Natural killer cell treated with Interleukin-12 subunit alpha and Interleukin-12 subunit beta and Interleukin-15 and Interleukin-18, amount 100 ng/mL, for 72 hours (primary cell): ENCODE measurements around the gene TMEM154. TPM values are rescaled to one million over a fixed set of nuclear protein-coding genes. Genes with fewer than 3 reads are reported as not detected.
"Not testable (repeated sequence)": the region's sequence is repeated elsewhere in the genome, so short reads cannot be mapped to it uniquely, and the experiment has no call there.

Experiments used
- ATAC-seq, 2 donors: fragments of 150-1000 bp; cut with Tn5 transposase in 1 of 2; sonication (Bioruptor Pico), chemical (Tn5 transposase) in 1 of 2; 2 replicates each; pipeline ENCODE4 v1.10.0; 2021
- DNase-seq: peaks from one replicate; pipeline ENCODE4 v3.0.0; 2022; ENCODE audit warnings: low spot score
- H3K27ac Mint-ChIP-seq, 2 donors: 1 replicate in 1 of 2; 2 replicates in 1 of 2; pipeline ENCODE4 v1.8.0; 2022; ENCODE audit warnings: mixed read lengths in 2 of 2, mild to moderate bottlenecking in 1 of 2, moderate library complexity in 1 of 2
- H3K27me3 Mint-ChIP-seq, 2 donors: 1 replicate in 1 of 2; 2 replicates in 1 of 2; pipeline ENCODE4 v1.8.0; 2022; ENCODE audit warnings: mixed read lengths in 2 of 2
- H3K36me3 Mint-ChIP-seq: one replicate; pipeline ENCODE4 v1.8.0; 2022; ENCODE audit warnings: mixed read lengths
- H3K4me1 Mint-ChIP-seq, 2 donors: 1 replicate in 1 of 2; 2 replicates in 1 of 2; pipeline ENCODE4 v1.8.0; 2022; ENCODE audit warnings: low read depth in 2 of 2, mixed read lengths in 2 of 2, mild to moderate bottlenecking in 1 of 2
- H3K4me3 Mint-ChIP-seq: one replicate; pipeline ENCODE4 v1.8.0; 2022; ENCODE audit warnings: mixed read lengths
- H3K9me3 Mint-ChIP-seq: 2 replicates; pipeline ENCODE4 v1.8.0; 2022; ENCODE audit warnings: mixed read lengths
- total RNA-seq, 2 donors: library from RNA; stranded (reverse); gene quantifications; one replicate each; pipeline ENCODE4 v1.2.3, GENCODE V29; 2022

TMEM154 gene
- total RNA-seq, 2 donors from 2014 or later = 14.9 to 23.2 TPM

GRCh38 chr4:152668338-152668964 lies 11.3 kb downstream of the TMEM154 start:
- Mint-ChIP-seq H3K36me3 (no peaks in the 10 kb centered on the region), H3K27me3 (no peaks in the 10 kb centered on the region), H3K9me3 (no peaks in the 10 kb centered on the region), H3K27ac (no peak overlapping the region), H3K4me1 (peaks cover 6 to 7% of the 10 kb centered on the region in 2 donors), H3K4me3 (no peak overlapping the region)
- DNase-seq (no peak), ATAC-seq (no peak)

DNA sequence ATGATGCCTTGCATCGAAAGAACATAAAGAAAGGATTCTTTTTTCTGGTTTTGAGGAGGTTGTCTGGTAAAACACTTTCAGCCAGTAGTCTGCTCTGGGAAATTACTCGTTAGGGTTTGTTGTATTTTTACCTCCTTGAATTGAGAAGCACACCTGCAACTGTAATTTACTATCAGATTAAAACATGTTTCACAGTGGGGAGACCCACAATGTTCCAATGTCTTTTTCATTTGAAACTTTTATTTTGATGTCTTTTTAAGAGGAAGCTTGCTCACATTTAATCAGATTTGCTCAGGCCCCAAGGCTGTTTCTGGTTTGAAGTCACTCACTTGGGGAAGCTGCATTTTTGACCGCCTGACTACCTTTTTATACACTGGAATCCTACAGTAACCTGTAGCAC lies 12.0 kb downstream of the TMEM154 start:
- Mint-ChIP-seq H3K9me3 (no peaks in the 10 kb centered on the region), H3K4me3 (no peak overlapping the region), H3K36me3 (no peaks in the 10 kb centered on the region), H3K27me3 (no peaks in the 10 kb centered on the region), H3K4me1 (peaks cover 11% of the 10 kb centered on the region in 2 donors), H3K27ac (peak overlapping the region in 1 of 2 donors; percentile 17)
- no peak for DNase-seq
- no peak for ATAC-seq

DNA sequence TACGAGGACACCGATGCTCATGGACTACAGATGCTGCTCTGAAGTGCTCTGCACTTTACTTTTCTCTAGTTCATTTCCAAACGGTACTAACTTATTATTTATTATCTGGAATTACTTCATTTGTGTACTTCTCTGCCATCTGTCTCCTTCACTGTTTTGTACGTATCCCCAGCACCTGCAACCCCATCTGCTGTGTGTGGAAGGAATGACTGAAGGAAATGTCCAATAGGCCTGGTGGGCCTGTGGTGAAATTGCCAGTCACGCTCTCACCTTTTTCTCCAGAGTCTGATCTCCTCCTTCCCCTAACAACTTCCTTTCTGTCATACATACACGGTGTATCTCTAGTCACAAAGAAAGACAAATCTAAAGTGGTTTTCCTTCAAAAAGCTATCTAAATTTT lies 12.9 kb downstream of the TMEM154 start:
- Mint-ChIP-seq H3K9me3 (no peaks in the 10 kb centered on the region), H3K4me3 (no peak overlapping the region), H3K4me1 (peaks cover 14 to 16% of the 10 kb centered on the region in 2 donors), H3K36me3 (no peaks in the 10 kb centered on the region), H3K27ac (peak overlapping the region in 1 of 2 donors; percentile 17), H3K27me3 (no peaks in the 10 kb centered on the region)
- ATAC-seq = no peak
- no peak for DNase-seq

DNA sequence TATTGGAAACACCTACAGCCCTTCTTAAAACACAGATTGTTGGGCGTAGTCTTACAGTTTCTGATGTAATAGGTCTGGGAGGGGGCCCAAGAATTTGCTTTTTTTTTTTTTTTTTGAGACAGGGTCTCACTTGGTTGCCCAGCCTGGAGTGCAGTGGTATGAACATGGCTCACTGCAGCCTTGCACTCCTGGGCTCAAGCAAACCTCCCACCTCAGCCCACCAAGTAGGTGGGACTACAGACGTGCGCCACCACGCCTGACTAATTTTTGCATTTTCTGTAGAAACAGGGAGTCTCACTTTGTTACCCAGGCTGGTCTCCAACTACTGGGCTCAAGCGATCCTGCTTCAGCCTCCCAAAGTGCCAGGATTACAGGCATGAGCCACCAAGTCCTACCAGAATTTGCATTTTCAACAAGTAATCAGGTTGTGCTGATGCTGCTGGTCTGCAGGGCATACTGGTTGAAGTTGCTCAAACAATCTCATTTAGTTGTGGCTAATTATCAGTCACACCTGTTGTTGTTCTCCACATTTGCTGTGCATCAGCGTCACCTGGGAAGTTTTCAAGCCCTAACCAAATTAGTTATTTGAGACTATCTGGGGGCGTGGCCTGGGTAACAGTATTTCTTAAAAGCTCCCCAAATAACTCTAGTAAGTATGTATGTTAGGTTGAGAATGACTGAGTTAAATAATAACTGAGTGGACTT lies 14.0 kb downstream of the TMEM154 start:
- ATAC-seq (no peak), DNase-seq (no peak)
- Mint-ChIP-seq H3K27ac (no peak overlapping the region), H3K9me3 (no peaks in the 10 kb centered on the region), H3K4me1 (peaks cover 14 to 27% of the 10 kb centered on the region in 2 donors), H3K36me3 (no peaks in the 10 kb centered on the region), H3K27me3 (no peaks in the 10 kb centered on the region), H3K4me3 (no peak overlapping the region)

- Mint-ChIP-seq H3K4me1 (peaks cover 17 to 29% of the 10 kb centered on the region in 2 donors), H3K27ac (peak overlapping the region in 1 of 2 donors; percentile 52), H3K4me3 (peak overlapping the region; percentile 9)
- not testable (repeated sequence) for H3K27me3 Mint-ChIP-seq, H3K36me3 Mint-ChIP-seq, ATAC-seq, DNase-seq, H3K9me3 Mint-ChIP-seq
Measured at GRCh38 chr4:152664067-152664378, 15.8 kb downstream of the TMEM154 start.

DNA sequence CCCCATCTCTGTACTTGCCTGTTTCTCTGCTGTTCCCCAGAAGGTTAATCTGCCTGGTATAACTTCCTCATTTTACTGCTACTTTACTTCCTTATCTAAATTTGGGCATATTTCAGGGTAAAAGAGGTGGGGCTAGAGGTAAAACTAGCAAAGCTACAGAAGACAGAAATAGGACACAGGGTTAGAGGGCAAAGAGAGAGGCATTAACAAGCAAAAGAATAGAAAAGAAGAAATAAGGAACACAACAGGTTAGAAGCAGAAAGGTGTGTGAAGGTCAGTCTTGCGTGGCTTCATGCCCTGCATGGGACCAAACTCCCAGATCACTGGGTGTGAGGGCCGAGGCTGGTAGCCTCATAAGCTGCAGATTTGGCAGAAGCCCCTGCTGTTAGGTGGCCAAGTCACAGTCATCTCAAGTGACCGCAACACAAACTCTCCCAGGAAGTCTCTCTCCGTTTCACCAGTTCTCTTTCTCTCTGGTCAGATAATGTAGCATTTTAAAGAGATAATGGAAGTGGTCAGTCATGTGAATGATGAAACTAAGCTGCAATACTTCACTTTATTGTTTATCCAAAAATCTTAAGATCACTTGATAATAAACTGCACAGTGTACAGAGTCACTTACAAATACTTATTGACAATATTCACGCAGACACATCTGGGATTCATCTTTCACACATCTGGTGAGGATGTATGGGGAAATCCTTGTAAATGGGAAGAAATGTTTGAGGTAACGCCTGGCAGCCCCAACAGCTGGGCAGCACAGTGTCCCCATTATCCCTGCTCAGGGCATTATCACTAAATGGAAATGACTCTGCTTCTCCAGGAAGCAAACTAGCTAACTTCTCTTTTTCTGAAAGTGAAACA lies 16.4 kb downstream of the TMEM154 start:
- Mint-ChIP-seq H3K4me3 (peak overlapping the region; percentile 14), H3K9me3 (no peaks in the 10 kb centered on the region), H3K27me3 (no peaks in the 10 kb centered on the region), H3K4me1 (peaks cover 17 to 29% of the 10 kb centered on the region in 2 donors), H3K36me3 (peaks cover under 1% of the 10 kb centered on the region), H3K27ac (peak overlapping the region; percentile 15 to 52)
- DNase-seq (no peak), ATAC-seq (peak in 1 of 2 donors; percentile 70)

GRCh38 chr4:152661649-152662048 lies 18.1 kb downstream of the TMEM154 start:
- ATAC-seq (no peak), DNase-seq (no peak)
- H3K4me3 Mint-ChIP-seq = no peak overlapping the region
- peaks cover 17 to 29% of the 10 kb centered on the region in 2 donors for H3K4me1 Mint-ChIP-seq
- H3K27ac Mint-ChIP-seq = peak overlapping the region in 1 of 2 donors; percentile 5
- H3K36me3 Mint-ChIP-seq = peaks cover 19% of the 10 kb centered on the region
- H3K9me3 Mint-ChIP-seq = peaks cover 11% of the 10 kb centered on the region
- no peaks in the 10 kb centered on the region for H3K27me3 Mint-ChIP-seq

DNA sequence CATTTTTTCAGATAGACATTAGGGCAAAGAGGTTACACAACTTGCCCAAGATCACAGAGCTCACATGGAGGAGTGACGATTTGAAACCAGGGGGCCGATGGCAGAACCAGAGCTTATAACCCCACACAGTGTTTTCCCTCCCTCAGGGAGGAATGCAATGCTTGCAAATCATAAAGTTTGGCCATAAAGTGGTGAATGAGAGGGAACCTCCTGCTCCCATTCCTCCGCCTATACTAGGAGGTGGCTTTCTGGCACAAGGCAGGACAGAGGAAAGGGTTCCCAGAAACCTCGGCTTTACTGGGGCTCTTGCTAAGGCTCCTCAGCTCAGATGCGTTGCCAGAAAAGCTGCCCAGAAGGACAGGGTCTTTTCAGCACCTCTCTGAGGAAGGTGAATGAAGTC lies 19.3 kb downstream of the TMEM154 start:
- H3K36me3 Mint-ChIP-seq = peaks cover 21% of the 10 kb centered on the region
- no peak overlapping the region for H3K27ac Mint-ChIP-seq
- ATAC-seq = no peak
- peaks cover 11% of the 10 kb centered on the region for H3K9me3 Mint-ChIP-seq
- no peak overlapping the region for H3K4me3 Mint-ChIP-seq
- H3K4me1 Mint-ChIP-seq = peaks cover 17 to 29% of the 10 kb centered on the region in 2 donors
- no peaks in the 10 kb centered on the region for H3K27me3 Mint-ChIP-seq
- no peak for DNase-seq

GRCh38 chr4:152659806-152660205 lies 20.0 kb downstream of the TMEM154 start:
- Mint-ChIP-seq H3K4me1 (peaks cover 17 to 29% of the 10 kb centered on the region in 2 donors), H3K27ac (no peak overlapping the region), H3K27me3 (no peaks in the 10 kb centered on the region), H3K36me3 (peaks cover 21% of the 10 kb centered on the region), H3K4me3 (no peak overlapping the region), H3K9me3 (peaks cover 11% of the 10 kb centered on the region)
- DNase-seq (no peak), ATAC-seq (no peak)

GRCh38 chr4:152657657-152658056 lies 22.1 kb downstream of the TMEM154 start:
- no peaks in the 10 kb centered on the region for H3K27me3 Mint-ChIP-seq

DNA sequence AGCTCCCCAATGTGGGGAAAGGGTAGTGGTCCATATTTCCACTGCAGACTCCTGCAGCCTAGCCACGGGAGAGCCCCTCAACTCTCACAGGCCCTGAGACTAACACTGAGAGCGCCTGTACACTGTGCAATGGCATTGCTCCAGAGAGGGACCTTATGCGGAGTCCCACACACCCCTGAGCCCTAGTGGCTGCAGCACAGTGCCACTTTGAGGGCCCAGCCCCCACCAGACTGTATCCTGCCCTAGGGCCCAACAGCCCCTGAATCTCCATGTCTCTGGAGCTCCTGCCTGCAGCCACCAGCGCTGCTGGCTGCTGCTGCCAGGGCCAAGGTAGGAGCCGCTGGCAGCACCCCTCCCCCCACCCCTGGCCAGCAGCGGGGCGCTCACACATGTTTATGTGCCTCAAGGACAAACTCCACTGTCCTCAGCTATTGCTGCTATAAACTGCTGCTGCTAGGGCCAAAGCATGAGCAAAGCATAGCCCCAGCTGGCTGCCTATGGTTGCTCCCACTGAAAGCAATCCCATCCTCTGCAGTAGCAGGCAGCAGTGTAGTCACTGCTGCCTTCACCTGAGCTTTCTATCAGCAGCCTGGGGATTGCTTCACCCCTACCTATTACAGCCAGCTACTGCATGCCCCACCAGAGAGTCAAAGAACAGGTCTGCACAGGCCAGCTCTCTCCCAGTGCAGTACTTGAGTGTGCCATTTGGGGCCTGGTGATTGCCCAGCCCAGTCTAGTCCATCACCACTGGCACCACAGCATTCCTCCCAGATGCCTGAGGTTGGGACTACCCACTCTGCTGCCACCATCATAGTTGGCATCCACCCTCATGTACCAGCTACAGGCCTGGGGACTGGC lies 24.3 kb downstream of the TMEM154 start:
- peak in 1 of 2 donors; percentile 24 for ATAC-seq
- peaks cover 11% of the 10 kb centered on the region for H3K9me3 Mint-ChIP-seq
- H3K4me1 Mint-ChIP-seq = peaks cover 0 to 3% of the 10 kb centered on the region in 2 donors
- no peak overlapping the region for H3K27ac Mint-ChIP-seq
- DNase-seq = no peak
- no peak overlapping the region for H3K4me3 Mint-ChIP-seq
- no peaks in the 10 kb centered on the region for H3K27me3 Mint-ChIP-seq
- peaks cover 25% of the 10 kb centered on the region for H3K36me3 Mint-ChIP-seq

More at GRCh38 chr4:152657657-152658056, 22.1 kb downstream of the TMEM154 start:
- Mint-ChIP-seq H3K4me3 (no peak overlapping the region), H3K9me3 (peaks cover 11% of the 10 kb centered on the region), H3K36me3 (peaks cover 21% of the 10 kb centered on the region), H3K27ac (no peak overlapping the region), H3K4me1 (peaks cover 7 to 18% of the 10 kb centered on the region in 2 donors)
- ATAC-seq (no peak), DNase-seq (no peak)

DNA sequence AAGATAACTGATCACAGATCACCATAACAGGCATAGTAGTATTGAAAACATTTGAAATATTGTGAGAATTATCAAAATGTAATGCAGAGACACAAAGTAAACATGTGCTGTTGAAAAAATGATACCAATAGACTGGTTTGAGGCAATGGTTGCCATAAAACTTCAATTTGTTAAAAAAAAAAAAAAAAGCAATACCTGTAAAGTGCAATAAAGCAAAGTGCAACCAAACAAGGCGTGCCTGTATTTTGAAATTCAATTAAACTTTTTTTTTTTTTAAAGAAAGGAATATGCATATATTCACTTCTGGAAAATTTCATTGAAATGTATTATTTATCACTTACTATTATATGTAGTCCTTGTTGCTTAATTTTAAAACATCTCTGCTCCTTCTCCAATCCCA lies 27.7 kb downstream of the TMEM154 start:
- H3K27ac Mint-ChIP-seq = no peak overlapping the region
- H3K36me3 Mint-ChIP-seq = peaks cover 11% of the 10 kb centered on the region
- peaks cover 0 to 4% of the 10 kb centered on the region in 2 donors for H3K4me1 Mint-ChIP-seq
- ATAC-seq = no peak
- peaks cover 3% of the 10 kb centered on the region for H3K9me3 Mint-ChIP-seq
- DNase-seq = no peak
- no peaks in the 10 kb centered on the region for H3K27me3 Mint-ChIP-seq
- no peak overlapping the region for H3K4me3 Mint-ChIP-seq

DNA sequence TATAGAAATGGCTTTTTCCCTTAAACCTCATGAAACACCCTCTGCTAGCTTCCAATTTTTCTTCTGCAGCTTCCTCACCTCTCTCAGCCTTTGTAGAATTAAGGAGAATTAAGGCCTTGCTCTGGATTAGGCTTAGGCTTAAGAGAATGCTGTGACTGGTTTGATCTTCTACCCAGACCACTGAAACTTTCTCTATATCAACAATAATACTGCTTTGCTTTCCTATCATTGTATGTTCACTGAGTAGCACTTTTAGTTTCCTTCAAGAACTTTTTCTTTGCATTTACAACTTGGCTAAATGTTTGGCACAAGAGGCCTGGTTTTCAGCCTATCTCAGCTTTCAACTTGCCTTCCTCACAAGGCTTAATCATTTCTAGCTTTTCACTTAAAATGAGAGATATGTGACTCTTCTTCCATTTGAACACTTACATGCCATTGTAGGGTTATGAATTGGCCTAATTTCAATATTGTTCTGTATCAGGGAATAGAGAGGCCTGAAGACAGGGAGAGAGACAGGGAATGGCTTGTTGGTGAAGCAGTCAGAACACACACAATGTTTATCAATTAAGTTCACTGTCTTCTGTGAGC lies 28.2 kb downstream of the TMEM154 start:
- Mint-ChIP-seq H3K27me3 (no peaks in the 10 kb centered on the region), H3K36me3 (peaks cover 6% of the 10 kb centered on the region), H3K27ac (no peak overlapping the region), H3K4me3 (no peak overlapping the region), H3K9me3 (no peaks in the 10 kb centered on the region), H3K4me1 (peaks cover 0 to 4% of the 10 kb centered on the region in 2 donors)
- ATAC-seq = no peak
- no peak for DNase-seq
